Left hindlimb (tissue), 1 donor: ENCODE data around the gene CEP135.

Experiments
- DNase-seq: peaks from one replicate; pipeline ENCODE4 v3.0.0-alpha.2; 2018

CEP135 gene

GRCh38 chr4:56080384-56080783 is 131.6 kb downstream of the CEP135 start:
- no peak for DNase-seq

- DNase-seq: no peak
Observed at GRCh38 chr4:56082829-56083228, 134.1 kb downstream of the CEP135 start.
